ENCODE data around the gene EMP3.
"Not testable (repeated sequence)": the region's sequence is repeated elsewhere in the genome, so short reads cannot be mapped to it uniquely, and the experiment has no call there.

The EMP3 gene, protein sequence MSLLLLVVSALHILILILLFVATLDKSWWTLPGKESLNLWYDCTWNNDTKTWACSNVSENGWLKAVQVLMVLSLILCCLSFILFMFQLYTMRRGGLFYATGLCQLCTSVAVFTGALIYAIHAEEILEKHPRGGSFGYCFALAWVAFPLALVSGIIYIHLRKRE

GRCh38 chr19:48325265-48325910 is at the start of gene EMP3:
TSS of gene EMP3 (plus strand) at chr19:48325552. CDS start at chr19:48326845, 1,293 bp downstream.
- DNase-seq = peak; percentile 92

DNA sequence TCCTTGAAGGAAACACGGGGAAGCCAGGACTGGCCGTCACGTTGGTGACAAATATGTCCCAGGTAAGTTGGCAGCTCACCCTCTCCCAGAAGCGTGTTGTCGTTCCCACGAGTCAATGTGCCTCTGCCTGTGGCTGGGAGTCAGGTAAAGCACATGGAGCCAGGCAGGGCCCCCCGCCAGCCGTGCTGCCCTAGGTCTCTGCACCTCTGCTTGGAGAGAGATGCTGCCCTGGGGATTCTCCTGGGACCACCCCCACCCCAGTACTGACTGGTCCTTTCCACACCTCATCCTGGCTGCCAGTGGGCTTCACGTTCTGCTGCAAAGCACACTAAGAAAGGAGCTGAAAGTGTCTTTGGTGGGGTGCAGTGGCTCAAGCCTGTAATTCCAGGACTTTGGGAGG is 45.6 kb upstream of the EMP3 start:
- no peak for DNase-seq

DNA sequence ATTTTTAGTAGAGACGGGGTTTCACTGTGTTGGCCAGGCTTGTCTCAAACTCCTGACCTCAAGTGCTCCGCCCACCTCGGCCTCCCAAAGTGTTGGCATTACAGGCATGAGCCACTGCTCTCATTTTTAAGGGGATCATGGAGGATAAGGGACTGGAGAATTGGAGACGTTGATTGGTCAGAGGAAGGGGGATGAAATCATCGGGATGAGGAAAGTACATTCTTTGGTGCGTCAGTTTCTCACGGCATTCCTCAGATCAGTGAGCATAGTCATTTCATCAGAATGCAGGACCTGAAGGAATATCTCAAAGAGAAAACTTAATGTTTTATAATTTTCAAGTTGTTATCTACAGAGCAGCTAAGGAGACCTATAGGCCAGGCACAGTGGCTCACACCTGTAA is 41.4 kb upstream of the EMP3 start:
- peak; percentile 97 for DNase-seq

- DNase-seq = no peak
Measured at GRCh38 chr19:48284896-48285295, 40.5 kb upstream of the EMP3 start.

DNA sequence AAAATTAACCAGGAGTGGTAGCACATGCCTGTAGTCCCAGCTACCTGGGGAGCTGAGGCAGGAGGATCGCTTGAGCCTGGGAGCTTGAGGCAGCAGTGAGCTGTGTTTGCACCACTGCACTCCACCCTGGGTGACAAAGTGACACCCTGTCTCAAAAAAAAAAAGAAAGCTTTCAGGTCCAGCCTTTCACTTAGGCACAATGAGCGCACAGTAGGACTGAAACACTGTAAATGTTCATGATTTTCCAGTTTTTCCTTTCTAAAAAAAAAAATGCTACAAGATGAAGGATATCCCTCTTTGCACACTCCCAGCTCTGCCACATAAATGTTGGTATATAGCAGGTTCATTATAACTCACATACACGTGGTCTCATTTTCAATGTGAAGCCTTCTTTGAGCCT is 37.6 kb upstream of the EMP3 start:
- no peak for DNase-seq

DNA sequence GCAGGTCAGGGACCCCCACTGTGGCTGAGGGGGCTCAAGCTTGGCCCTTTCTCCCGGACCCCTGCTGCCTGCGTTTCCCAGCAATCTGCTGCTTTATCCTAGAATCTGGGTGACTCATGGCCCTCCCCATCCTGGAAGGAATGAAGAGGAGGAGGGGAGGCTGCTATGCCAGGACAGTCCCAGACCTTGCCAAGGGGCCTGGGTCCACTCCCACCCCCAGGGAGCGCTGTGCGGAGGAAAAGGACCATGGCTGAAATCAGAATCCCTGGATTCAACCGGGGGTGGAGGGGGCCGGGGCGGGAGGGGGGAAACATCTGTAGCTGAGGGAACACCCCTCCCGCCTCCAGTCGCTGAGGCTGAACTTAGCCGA is 35.0 kb upstream of the EMP3 start:
- peak; percentile 66 for DNase-seq

DNA sequence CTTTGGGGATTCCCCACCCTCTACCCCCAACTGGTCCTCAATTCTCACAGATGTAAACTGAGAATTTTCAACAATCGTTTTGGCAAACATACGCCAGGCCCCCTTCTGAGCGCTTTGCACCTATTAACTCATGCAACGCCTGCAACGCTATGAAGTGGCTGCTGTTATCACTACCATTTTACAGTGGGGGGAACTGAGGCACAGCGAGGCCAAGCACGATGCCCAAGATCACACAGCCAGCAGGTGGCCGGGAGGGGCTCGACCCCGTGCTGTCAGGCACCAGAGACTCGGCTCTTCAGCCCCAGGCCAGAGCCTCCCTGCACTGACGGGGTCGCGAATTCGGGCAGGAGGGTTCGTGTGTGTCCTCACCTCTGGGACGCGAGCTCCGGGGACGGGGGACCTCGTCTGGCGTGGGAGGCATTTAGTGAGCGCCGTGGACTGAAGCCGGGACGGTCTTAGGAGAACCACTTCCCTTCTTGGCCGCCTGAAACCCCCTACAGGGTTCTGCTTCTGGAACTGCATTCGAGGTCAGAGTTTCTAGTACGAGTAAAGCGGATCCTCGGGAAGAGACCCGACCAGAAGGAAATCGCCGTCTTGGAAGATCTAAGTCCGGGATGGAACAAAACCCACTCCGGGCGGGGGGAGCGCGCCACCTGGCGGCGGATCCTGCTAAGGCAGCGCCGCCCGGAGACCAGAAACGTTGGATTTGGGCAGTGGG is 34.4 kb upstream of the EMP3 start:
- peak; percentile 62 for DNase-seq

- DNase-seq = not testable (repeated sequence)
Measured at GRCh38 chr19:48291489-48291815, 33.9 kb upstream of the EMP3 start.

DNA sequence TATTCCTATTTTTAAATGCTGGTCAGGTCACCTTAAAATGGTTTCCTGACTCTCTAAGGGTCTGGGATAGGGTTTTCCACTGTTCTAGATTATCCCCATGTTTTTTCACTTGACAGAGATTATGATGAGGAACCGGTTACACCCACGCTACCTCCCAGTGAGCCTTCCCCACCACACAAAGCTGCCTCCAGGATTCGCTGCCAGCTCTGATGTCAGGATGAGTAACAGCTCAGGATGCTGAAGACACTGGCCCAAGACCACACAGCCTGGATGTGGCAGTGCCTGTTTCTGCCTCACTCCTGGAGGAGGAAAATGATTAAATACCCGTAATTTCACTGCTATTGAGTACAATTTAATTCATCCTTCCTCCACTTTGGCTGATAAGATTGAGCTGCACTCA is 32.6 kb upstream of the EMP3 start:
- DNase-seq = peak; percentile 94

GRCh38 chr19:48295458-48295857 is 29.9 kb upstream of the EMP3 start:
- no peak for DNase-seq

DNA sequence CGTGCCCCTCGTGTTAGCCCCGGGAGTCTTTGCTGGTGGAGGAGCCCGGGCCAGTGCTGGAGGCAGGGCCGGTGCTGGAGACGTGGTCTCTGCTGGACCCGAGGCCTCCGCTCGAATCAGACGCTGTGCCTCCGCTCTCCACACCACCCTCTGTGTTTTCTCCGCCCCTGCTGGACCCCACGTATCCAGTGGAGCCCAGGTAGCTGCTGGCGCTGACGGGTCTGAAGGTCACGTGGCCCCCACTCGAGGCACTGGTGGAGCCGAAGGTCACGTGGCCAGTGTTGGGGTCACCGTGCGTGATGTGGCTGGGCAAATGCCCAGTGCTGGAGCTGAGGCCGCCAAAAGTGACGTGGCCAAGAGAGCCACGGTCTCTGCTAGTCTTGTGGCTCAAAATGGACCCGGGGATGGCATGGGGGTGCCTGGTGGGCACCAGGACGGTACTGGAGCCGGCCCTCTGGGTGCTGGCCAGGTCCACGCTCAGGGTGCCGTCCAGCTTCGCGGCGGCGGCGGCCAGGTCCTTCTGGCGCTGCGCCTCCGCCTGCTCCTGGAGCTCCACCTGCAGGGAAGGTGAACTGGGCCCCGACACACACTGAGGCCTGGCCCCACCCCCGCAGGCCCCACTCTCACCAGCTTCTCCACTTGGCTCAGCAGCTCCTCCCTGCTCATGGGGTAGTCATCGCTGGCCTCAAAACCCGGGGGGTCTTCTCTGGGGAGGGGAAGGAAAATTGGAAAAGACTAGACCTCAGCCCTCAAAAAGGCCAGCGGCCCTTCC is 28.2 kb upstream of the EMP3 start:
- no peak for DNase-seq

DNA sequence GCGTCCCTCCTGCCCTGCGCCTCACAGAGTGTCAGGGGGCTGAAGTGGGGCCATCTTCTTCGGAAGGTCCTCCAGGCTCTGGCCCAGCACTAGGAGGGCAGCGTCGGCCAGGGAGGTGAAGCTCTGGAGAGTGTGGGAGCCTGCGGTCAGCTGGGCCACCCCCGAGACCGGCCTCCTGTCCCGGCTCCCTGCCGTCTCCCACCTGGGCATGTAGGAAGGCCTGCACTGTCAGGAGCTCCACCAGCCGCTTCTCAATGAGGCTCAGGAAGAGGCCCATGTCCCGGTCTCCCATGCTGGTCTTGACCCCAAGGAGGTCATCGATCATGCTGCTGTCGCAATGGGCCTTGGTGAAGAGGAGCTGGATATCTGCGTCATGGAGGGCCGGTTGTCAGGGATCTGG is 27.4 kb upstream of the EMP3 start:
- no peak for DNase-seq

DNA sequence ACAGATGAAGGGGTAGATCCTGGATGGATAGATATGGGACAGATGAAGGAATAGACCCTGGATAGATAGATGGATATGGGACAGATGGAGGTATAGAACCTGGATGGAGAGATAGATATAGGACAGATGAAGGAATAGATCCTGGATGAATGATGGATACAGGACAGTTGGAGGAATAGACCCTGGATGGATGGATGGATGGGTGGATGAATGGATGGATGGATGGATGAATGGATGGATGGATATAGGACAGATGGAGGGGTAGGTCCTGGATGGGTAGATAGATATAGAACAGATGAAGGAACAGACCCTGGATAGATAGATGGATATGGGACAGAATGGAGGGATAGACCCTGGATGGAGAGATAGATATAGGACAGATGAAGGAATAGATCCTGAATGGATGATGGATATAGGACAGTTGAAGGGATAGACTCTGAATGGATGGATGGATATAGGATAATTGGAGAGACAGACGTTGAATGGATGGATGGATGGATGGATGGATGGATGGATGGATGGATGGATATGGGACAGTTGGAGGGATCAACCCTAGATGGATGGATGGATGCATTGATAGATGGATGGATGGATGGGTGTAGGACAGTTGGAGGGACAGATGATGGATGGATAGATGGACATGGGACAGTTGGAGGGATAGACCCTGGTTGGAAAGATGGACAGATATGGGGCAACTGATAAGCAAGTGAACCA is 23.3 kb upstream of the EMP3 start:
- no peak for DNase-seq

DNA sequence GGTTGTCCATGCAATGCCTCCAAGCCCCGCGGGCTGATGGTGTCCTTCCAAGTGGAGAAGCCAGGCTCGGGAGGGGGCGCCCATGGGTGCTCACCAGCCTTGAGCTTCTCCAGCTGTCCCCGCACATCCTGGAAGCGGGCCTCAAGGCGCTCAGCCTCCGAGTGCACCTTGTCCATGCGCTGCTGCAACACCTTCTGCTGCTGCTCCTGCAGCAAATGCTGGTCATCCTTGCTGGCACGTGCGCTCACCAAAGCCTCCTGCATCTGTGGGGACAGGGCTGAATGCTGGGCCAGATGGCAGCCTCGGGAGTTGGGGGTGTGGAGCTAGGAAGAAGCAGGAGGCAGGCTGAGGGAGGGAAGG is 22.8 kb upstream of the EMP3 start:
- DNase-seq = no peak

DNA sequence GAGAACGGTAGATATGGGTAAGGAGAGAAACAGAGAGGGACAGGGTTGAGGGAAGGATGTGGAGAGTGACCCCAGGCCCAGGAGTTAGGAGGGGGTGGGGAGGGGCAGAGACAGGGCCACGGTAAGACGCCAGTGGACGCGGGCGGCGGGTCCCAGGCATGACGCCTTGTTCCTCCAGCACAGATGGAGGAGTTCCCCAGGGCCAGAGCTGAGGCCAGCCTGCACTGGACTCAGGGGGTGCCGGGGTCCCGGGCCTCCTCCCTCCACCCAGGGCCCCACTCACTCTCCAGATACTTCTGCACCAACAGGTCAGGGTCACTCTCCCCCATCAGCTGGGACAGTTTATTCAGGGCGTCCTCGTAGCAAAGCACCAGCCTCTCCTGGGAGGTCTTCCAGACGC is 22.0 kb upstream of the EMP3 start:
- no peak for DNase-seq

DNA sequence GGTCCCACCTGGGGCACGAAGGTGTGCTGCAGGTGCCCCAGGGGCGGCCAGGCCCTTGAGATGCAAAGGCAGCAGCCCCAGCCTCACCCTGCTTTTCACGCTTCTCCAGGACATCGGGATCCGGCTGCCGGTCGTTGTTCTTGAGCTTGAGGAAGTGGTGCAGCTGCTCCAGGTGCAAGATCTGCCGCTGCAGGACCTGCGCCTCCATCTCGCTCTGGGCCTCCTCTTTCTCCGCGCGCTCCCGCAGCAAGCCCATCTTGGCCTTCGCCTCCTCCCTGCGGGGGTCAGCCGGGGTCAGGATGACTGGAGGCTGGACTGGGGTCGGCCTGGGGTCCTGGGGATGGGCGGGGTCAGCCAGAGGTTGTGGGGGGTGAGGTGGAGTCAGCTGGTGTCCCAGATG is 21.5 kb upstream of the EMP3 start:
- no peak for DNase-seq

GRCh38 chr19:48308631-48309586 is 16.4 kb upstream of the EMP3 start:
- DNase-seq = no peak

DNA sequence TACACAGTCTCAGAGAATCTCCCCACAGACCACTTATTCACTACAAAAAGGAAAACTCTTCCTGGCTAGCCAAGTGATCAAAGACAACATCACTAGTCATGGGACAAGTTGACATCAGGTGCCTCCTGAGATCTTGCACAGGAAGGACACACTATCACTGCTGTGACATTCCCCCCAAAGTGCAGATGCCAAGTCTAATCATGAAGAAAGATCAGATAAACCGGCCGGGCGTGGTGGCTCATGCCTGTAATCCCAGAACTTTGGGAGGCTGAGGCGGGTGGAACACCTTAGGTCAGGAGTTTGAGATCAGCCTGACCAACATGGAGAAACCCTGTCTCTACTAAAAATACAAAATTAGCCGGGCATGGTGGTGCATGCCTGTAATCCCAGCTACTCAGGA is 15.6 kb upstream of the EMP3 start:
- not testable (repeated sequence) for DNase-seq

DNA sequence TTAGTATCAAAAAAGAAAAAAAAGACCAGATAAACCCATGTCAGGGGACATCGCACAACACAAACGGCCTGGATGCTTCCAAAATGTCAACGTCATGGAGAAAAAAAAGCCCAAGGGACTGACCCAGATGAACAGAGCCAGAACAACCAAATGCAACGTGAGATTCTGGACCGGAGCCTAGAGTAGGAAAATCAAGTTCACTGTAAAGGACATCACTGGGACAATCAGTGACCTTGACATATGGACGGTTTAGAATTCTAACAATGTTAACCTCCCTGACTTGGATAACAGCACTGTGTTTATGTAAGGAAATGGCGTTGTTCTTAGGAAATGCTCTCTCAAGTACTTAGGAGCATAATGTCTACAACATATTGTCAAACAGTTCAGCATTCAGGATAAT is 15.1 kb upstream of the EMP3 start:
- no peak for DNase-seq

DNA sequence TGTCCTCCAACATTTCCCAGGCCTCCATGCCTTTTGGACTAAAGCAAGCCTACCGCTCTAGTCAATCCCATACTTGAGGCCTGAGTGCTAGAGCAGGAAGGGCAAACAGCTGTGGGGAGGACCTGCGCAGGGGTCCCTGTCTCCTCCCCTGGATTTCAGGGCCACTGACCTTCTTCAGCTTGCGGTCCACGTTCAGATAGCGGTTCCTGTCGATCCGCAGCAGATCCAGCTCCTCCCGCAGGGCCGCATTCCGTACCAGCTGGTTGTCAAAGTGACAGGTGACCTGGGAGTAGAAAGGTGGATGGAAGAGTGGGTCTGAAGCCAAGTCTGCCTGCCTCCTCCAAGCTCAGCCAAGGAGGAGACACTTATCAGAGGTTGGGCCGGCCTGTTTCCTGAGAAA is 14.0 kb upstream of the EMP3 start:
- DNase-seq = no peak

GRCh38 chr19:48315712-48316111 is 9.6 kb upstream of the EMP3 start:
- no peak for DNase-seq

DNA sequence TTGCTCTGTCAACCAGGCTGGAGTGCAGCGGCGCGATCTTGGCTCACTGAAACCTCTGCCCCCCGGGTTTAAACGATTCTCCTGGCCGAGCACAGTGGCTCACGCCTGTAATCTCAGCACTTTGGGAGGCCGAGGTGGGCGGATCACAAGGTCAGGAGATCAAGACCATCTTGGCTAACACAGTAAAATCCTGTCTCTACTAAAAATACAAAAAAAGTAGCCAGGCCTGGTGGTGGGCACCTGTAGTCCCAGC is 7.7 kb upstream of the EMP3 start:
- DNase-seq = not testable (repeated sequence)

Measured in NCI-H226 (cell line).